Stimulated activated CD4-positive, alpha-beta T cell treated with anti-CD3 and anti-CD28 coated beads, Interleukin-4, amount 100 ng/mL, for 1 hour (primary cell): ENCODE results near the gene STON2.
A peak's percentile ranks its signal among the peaks of the same experiment; 100 is the strongest.

ENCODE experiments used
- DNase-seq: peaks from one replicate; pipeline ENCODE4 v3.0.0-alpha.2; 2020

Gene STON2

DNA sequence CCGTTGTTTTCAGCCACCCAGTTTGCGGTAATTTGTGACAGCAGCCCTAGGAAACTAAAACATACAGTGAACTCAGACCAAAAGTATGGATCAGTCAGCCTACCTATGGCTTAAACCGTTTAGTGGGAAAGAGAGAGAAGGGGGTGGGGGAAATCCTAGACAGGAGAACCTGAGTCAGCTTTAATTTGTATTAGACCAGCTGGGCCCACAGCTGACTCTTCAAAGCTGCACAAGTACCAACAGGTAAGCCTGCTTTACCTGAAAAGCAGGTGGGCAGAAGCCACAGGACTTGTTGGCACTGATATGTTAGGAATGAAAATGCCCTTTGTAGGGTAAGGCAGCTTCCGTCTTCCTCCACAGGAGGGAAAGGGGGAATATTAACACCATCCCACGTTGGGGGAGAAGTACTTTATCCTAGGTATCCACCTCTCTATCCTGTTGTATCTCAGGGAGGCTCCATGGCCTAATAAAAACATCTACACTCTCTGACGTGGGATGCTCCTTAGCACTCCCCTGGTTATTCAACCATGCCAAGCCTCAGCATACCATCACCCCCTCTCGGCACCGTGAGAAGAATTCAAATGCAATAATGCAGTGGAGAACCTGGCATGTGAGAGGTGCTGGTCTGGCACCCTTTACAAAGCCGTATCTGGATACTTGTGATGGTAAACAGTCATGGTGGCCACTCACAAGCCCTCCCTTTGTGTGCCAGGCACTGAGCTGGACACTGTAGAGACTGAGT lies 70.3 kb downstream of the STON2 start:
- no peak for DNase-seq

DNA sequence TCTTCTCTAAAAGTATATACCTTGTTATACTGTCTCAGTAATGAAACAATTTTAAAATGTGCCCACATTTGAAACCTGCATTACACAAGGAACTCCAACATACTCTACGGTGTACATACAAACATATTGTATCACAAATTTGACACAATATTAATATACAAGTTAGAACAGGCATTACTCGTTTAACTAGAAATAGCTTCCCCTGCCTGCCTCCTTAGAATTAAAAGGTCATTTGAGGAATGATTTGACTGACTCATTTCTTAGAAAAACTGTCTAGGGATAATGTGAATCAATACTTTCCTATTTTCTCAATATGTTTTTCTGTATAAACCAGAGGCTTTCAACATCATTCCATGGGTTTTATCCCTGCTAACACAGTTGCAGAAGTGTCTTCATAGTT lies 73.7 kb downstream of the STON2 start:
- no peak for DNase-seq

DNA sequence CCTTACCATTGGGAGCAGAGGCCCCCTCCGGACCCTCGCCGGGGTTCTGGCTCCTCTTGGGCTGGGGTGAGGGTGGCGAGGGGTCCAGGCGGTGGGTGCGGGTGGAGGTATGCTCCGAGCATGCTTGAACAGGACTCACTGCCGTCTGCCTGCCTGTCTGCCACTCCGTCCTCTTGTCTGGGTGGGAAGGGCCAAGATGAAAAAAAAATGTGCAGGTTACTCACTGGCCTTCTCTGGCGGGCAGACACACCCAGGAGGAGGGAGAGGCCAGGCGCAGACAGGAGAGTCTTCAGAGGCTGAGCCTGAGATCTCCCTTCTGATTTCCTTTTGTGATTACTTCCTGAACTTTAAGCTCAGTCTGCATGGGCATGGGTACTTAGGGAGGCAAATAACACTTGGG lies 76.1 kb downstream of the STON2 start:
- no peak for DNase-seq

DNA sequence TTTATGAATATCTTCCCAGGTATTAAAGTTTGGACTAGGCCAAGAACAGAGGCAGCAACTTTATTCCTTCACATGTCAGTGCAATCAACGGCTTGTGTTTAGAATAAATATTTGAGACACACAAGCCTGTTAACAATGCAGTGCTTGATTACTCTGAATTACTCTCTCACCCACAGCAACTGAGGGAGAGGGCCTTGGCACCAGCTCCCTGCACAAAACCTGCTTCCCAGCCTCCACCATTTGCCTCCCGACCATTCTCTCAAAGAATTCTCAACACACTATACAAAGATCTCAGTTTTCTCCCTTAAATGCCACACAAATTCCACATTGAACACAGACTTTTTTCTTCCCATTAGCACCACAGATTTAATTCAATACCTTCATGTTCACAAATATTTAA lies 77.0 kb downstream of the STON2 start:
- no peak for DNase-seq

DNA sequence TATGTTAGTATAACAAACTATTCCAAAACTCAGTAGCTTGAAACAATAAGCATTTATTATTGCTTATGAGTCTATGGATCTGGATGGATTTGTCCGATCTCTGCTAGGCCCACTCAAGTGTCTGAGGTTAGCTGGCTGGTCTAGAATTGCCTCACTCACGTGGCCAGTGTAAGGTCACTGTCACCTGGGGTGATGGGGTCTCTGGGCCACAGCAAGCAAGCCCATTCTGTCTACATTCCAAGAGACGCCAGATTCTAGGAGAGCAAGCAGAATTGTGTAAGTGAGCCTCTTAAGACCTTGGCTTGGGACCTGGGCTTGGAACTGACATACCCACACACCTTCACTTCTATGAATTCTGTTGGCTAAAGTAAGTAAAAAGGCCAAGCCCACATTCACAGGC lies 80.2 kb downstream of the STON2 start:
- DNase-seq: no peak

- no peak for DNase-seq
Measured at GRCh38 chr14:81319314-81319713, 80.8 kb downstream of the STON2 start.

- no peak for DNase-seq
Measured at GRCh38 chr14:81315341-81315740, 84.8 kb downstream of the STON2 start.

GRCh38 chr14:81314443-81315175 lies 85.5 kb downstream of the STON2 start:
- DNase-seq: no peak

DNA sequence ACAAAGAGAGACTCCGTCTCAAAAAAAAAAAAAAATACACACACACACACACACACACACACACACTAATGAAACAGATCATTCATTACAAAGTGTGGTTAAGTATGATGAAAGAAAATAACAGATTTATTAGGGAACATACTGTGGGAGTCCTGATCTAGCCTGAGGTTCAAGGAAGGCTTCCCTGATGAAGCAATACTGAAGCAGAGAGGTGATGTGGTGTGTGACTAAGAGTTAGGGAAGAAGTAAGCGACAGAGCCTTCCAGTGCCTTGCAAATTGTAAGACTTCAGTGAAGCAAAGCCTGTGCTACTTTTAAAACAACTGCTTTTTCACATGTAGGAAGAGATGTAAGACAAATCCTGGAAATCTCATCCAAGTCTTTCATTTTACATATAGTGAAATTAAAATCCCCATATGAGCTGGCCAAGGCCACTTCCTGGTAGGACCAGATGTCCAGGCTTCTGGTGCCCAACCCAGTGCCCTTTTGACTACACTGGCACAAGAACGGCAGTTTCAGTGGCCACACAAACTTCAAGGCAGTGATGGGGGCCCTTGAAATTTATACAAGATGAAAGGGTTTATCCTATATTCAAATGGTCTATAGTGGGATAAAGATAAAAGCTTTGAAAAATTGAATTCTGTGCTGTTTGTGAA lies 86.2 kb downstream of the STON2 start:
- DNase-seq: no peak

GRCh38 chr14:81313200-81313599 lies 86.9 kb downstream of the STON2 start:
- no peak for DNase-seq

GRCh38 chr14:81312289-81312876 lies 87.7 kb downstream of the STON2 start:
- no peak for DNase-seq

GRCh38 chr14:81311778-81312177 lies 88.3 kb downstream of the STON2 start:
- no peak for DNase-seq

DNA sequence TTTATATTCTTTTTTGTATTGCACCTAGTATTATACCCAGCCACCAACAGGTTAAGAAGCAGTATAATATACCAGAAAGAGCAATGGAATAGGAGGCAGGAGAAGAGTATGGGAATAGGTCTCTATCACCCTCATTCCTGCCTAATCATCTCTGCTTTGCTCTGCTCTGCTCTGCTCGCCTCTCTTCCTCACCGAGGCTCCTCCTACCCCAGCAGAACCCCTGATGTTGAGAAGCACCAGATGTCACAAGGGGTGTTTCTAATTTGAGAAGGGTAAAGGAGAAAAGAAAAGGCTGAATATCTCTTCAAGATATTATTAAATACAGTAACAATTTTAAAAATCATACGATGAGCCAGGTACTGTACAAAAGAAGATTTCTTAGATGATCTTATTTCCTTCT lies 89.0 kb downstream of the STON2 start:
- DNase-seq: no peak

DNA sequence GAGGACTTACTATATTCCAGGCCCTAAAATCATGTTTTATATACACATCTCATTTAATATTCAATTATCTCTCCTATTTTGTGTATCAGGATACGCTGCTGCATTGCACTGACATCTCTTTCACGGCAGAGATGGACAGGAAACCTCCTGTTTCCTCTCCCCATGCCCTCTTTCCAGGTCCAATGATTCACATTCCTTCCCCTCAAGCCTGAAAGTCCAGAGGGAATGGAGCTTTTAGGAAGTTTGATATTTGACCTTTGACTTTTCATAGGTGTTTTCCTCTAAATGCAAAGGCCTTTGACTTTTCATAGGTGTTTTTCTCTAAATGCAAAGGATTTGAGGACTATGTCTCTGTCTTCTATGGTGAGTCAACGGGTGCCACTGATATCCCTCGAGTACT lies 89.5 kb downstream of the STON2 start:
- DNase-seq: no peak

DNA sequence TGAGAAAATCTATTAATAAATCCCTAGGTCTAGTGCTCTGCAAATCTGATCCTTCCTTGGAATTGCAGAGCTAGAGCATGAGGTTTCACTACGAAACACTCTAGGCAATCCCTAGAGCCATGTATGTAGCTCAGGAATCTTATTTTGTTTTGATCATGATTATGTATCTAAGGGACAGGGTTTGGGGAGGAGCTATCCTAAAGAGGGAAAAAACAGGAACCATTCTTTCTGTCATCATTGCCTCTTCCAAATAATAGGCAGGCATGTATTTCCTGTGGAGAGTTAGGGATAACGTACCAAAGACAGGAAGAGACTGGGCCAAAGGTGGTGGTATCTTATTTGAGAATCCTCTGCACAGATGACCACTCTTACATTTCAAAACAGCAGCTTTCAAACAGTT lies 90.6 kb downstream of the STON2 start:
- no peak for DNase-seq

GRCh38 chr14:81305743-81306142 lies 94.4 kb downstream of the STON2 start:
- no peak for DNase-seq

DNA sequence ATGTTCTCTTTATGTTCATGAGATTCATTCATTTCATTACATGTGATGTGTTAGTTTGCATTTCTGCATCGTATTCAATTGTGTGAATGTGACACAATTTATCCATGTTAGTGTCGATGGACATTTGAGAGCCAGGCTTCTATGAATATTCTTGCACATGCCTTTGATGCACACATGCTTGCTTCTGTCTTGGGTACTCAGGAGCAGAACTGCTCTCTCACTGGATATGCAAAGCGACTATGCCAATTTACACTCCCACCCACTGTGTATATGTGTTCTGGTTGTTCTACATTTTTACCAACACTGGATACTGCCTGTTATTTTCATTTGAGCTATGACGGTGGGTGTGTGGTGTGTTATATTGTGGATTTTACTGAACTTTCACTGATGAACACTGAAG lies 95.1 kb downstream of the STON2 start:
- DNase-seq: no peak

DNA sequence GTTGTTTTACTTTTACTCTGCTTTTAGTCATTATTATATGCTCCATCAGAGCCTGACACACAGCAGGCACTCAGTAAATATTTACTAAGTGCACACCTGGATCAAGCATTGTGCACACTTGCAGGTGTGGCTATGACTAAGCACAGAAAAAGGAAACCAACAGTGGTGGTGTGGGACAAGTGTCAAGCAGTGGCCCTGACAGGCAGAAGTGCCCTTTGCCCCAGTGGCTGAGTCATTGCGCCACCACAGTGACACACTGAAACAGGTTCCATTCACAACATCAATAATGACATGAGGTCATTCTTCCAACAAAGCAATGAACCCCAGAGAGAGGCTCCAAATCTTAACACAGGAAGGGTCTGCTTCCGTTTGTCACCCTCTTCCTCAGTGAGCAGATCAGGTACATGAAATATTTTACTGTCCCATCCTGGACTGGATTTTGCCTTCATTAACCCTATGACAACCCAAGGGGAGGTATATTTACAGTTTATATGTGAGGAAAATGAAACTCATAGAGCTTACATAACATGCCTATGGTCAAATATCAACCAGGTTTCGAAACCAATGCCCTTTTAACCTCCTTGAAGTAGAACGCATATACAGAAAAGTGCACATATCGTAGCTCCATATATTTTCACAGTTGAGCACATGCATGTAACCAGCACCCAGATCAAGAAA lies 96.7 kb downstream of the STON2 start:
- DNase-seq: peak; percentile 3

DNA sequence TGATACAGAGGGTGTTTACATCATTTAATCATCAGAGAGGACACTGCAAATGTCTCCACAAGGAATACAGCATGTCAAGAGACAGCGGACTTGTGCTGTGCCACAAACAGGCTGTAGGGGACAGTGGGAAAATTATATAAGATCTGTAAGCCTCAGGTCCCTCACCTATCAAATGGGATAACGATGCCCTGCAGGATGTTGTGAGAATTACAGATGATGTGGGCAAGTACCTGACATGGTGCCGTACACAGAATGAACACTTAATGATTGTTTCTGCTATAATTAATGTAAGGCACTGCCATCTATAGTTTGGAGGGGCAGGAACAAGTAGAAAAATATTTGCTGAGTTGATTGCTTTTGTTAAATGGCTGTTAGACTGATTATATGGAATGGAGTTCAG lies 97.5 kb downstream of the STON2 start:
- DNase-seq: no peak

DNA sequence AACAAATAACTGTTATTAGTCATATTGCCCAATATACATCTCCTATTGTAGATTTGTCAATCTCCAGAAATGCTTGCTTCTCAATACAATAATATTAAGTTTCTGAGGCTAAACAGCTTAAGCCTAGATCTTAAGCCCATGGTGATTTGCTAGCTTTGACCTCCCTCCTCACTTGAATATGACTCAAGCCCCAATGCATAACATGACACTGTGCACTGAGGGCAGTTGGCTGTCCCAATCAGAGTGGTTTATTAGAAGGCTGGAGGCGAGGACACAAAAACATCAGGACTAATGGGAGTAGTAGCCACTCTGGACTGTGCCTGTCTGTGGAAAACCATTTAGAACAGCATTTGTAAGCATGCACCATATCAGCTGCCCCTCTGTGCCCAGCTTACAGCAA lies 98.3 kb downstream of the STON2 start:
- no peak for DNase-seq

GRCh38 chr14:81301371-81301770 lies 98.8 kb downstream of the STON2 start:
- DNase-seq: no peak

- DNase-seq: no peak
Measured at GRCh38 chr14:81298911-81299310, 101.2 kb downstream of the STON2 start.

DNA sequence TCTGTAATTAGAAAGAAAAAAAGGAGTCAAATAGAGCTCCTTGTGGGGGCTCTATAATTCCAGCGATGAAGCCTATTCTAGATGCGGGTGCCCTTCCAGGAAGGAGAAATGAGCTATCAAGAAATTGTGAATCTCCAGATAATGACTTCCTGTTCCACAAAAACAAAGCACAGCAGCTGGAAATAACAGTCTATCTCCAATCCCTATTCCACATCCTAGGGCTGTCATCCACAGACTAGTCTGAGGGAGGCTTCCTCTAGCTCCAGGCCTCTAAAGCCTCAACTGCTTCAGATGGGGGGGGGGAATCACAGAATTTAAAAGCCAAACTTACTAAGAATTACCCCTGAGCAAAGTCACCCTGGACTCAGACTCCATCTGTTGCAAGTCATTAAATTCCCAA lies 102.0 kb downstream of the STON2 start:
- no peak for DNase-seq
